Mesenchymal stem cell (in vitro differentiated cells and primary cell): ENCODE data around the gene TAS2R40.
"Not testable (repeated sequence)": the region's sequence is repeated elsewhere in the genome, so short reads cannot be mapped to it uniquely, and the experiment has no call there.

Experiments
- DNase-seq: peaks from one replicate; pipeline ENCODE4 v3.0.0-alpha.2; 2013
- H2AFZ ChIP-seq: one replicate; pipeline ENCODE4 v1.6.1; 2013; ENCODE audit warnings: low read depth, mild to moderate bottlenecking, control low read depth, inconsistent platforms, low read length, moderate library complexity
- H2AK5ac ChIP-seq: 2 replicates; pipeline ENCODE4 v1.6.1; 2013; ENCODE audit warnings: low read length, moderate library complexity, mild to moderate bottlenecking, inconsistent platforms; ENCODE audit not compliant: severe bottlenecking
- H2BK120ac ChIP-seq: one replicate; pipeline ENCODE4 v1.6.1; 2013; ENCODE audit warnings: low read depth, mild to moderate bottlenecking, inconsistent platforms, low read length, moderate library complexity
- H2BK12ac ChIP-seq, 2 experiments: one replicate each; pipeline ENCODE4 v1.6.1; 2013; ENCODE audit warnings: inconsistent platforms in 2 of 2, low read length in 2 of 2, mild to moderate bottlenecking in 2 of 2, moderate library complexity in 2 of 2, control low read depth in 1 of 2
- H2BK15ac ChIP-seq: one replicate; pipeline ENCODE4 v1.6.1; 2013; ENCODE audit warnings: mild to moderate bottlenecking, low read depth, inconsistent platforms; ENCODE audit not compliant: poor library complexity, severe bottlenecking
- H2BK5ac ChIP-seq: 2 replicates; pipeline ENCODE4 v1.6.1; 2013; ENCODE audit warnings: low read depth, mild to moderate bottlenecking, low read length, control low read depth, inconsistent platforms; ENCODE audit not compliant: poor library complexity, severe bottlenecking
- H3K14ac ChIP-seq, 2 experiments: one replicate each; pipeline ENCODE4 v1.6.1; 2013; ENCODE audit warnings: inconsistent platforms in 2 of 2, low read length in 2 of 2, control low read depth in 1 of 2, mild to moderate bottlenecking in 1 of 2, moderate library complexity in 1 of 2
- H3K18ac ChIP-seq, 2 experiments: one replicate each; pipeline ENCODE4 v1.6.1; 2013; ENCODE audit warnings: inconsistent platforms in 2 of 2, low read length in 2 of 2, control low read depth in 1 of 2, low read depth in 1 of 2, mild to moderate bottlenecking in 1 of 2
- H3K23ac ChIP-seq, 2 experiments: one replicate each; pipeline ENCODE4 v1.6.1; 2013; ENCODE audit warnings: inconsistent platforms in 2 of 2, low read length in 2 of 2, mild to moderate bottlenecking in 2 of 2, moderate library complexity in 2 of 2, control low read depth in 1 of 2
- H3K27ac ChIP-seq: 2 replicates; pipeline ENCODE4 v1.5.1; 2013; ENCODE audit warnings: mild to moderate bottlenecking, moderate library complexity, low read length, control low read depth, inconsistent platforms; ENCODE audit not compliant: poor library complexity, severe bottlenecking
- H3K27me3 ChIP-seq, 2 experiments: 2 replicates each; pipeline versions ENCODE4 v1.6.1 to v1.7.0; 2013; ENCODE audit warnings: low read length in 2 of 2, mild to moderate bottlenecking in 2 of 2, moderate library complexity in 2 of 2, control low read depth in 1 of 2, inconsistent platforms in 1 of 2; ENCODE audit not compliant: control insufficient read depth in 1 of 2, insufficient read depth in 1 of 2
- H3K36me3 ChIP-seq, 2 experiments: 2 replicates each; pipeline versions ENCODE4 v1.6.1 to v1.7.0; 2013; ENCODE audit warnings: low read length in 2 of 2, control low read depth in 1 of 2, inconsistent platforms in 1 of 2, low read depth in 1 of 2, mild to moderate bottlenecking in 1 of 2; ENCODE audit not compliant: insufficient read depth in 2 of 2, control insufficient read depth in 1 of 2
- H3K4ac ChIP-seq, 2 experiments: one replicate each; pipeline ENCODE4 v1.6.1; 2013; ENCODE audit warnings: inconsistent platforms in 2 of 2, low read length in 2 of 2, mild to moderate bottlenecking in 2 of 2, moderate library complexity in 2 of 2, control low read depth in 1 of 2, low read depth in 1 of 2
- H3K4me1 ChIP-seq: 2 replicates; pipeline ENCODE4 v1.6.1; 2013; ENCODE audit warnings: low read depth, low read length, control low read depth; ENCODE audit not compliant: control insufficient read depth, insufficient read depth
- H3K4me2 ChIP-seq: 2 replicates; pipeline ENCODE4 v1.6.1; 2013; ENCODE audit warnings: low read length, mild to moderate bottlenecking, inconsistent platforms; ENCODE audit not compliant: poor library complexity, severe bottlenecking
- H3K4me3 ChIP-seq, 2 experiments: 2 replicates each; pipeline versions ENCODE4 v1.5.1 to v1.7.0; 2013; ENCODE audit warnings: low read length in 2 of 2, mild to moderate bottlenecking in 2 of 2, control low read depth in 1 of 2, low read depth in 1 of 2; ENCODE audit not compliant: insufficient read depth in 1 of 2
- H3K79me1 ChIP-seq: replicated peaks from 2 replicates; pipeline ENCODE4 v1.6.1; 2013; ENCODE audit warnings: mild to moderate bottlenecking, control low read depth, low read length, inconsistent platforms; ENCODE audit not compliant: poor library complexity, severe bottlenecking
- H3K9ac ChIP-seq: 2 replicates; pipeline ENCODE4 v1.7.0; 2013; ENCODE audit warnings: mild to moderate bottlenecking, low read length, moderate library complexity
- H3K9me3 ChIP-seq: 2 replicates; pipeline ENCODE4 v1.7.0; 2013; ENCODE audit warnings: mild to moderate bottlenecking, low read length; ENCODE audit not compliant: control insufficient read depth
- H4K8ac ChIP-seq: one replicate; pipeline ENCODE4 v1.6.1; 2013; ENCODE audit warnings: inconsistent platforms, mild to moderate bottlenecking, low read length, moderate library complexity
- H4K91ac ChIP-seq: one replicate; pipeline ENCODE4 v1.6.1; 2013; ENCODE audit warnings: mild to moderate bottlenecking, low read length, inconsistent platforms
- WGBS: methylation state at CpG from one replicate; pipeline ENCODE4 v1.1.7; 2013; ENCODE audit warnings: mixed read lengths; 5-methylcytosine and 5-hydroxymethylcytosine counted together

TAS2R40 gene

DNA sequence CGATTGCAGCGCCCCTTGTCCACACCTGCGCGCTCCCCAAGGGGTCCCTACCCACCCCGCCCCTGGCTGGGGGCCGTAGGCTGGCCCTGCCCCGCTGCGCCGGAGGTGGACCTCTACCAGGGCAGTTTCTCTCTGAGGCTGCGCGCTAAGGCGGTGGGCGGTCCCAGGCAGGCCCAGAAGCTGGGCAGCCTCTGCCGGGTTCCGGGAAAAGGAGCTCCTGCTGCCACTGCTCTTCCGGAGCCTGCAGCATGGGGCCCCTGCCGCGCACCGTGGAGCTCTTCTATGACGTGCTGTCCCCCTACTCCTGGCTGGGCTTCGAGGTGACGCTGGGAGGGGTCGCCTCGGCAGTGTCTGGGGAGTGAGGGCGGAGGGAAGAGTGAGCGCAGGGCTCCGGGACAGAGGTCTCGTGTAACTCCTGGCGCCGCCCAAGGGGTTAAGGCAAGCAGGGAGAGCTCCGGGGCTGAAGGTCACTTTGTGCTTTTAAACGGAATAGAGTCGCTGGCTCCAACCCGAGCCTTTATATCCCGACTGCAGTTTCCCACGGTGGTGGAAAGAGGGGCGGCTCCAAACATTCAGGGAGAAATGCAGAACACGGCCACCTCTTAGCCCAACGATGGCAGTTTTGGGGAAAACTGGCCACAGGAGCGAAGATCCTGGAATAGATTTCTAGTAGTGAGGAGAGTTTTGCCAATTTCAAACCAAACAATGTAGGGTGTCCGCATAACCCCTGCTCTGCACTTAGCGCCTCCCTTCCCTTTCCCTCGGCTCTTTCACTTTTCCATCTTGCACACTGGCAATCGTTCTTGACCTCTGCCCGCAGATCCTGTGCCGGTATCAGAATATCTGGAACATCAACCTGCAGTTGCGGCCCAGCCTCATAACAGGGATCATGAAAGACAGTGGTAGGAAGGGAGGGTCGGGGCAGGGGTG, 41.7 kb downstream of the TAS2R40 start, which contains the start of gene GSTK1:
Gene GSTK1 (plus strand): TSS at position 176 of the 930 bp plus-strand sequence. CDS start 73 bp downstream, at position 249.
- WGBS = 8% methylated on average over 47 of the region's 48 CpGs

DNA sequence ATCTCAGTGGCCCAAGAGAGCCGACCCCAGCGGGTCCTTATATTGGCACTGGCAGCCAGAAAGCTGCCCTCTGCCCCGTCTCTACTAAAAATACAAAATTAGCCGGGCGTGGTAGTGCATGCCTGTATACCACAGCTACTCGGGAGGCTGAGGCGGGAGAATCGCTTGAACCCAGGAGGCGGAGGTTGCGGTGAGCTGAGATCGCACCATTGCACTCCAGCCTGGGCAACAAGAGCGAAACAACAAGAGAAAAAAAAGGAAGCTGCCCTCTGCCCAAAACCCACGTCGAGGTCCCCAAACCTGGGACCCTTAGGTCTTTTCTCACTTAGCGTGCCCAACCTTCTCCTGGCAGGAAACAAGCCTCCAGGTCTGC, 42.3 kb downstream of the TAS2R40 start:
- H2BK12ac ChIP-seq, H2BK5ac ChIP-seq, H2AK5ac ChIP-seq, H4K91ac ChIP-seq, H2AFZ ChIP-seq, H3K9me3 ChIP-seq, H3K14ac ChIP-seq, DNase-seq, H2BK120ac ChIP-seq, H3K27ac ChIP-seq, H3K18ac ChIP-seq, H2BK15ac ChIP-seq, H4K8ac ChIP-seq, H3K27me3 ChIP-seq, H3K23ac ChIP-seq: not testable (repeated sequence)
- Histone ChIP-seq H3K9ac (peak overlapping the region; percentile 95), H3K4ac (peak overlapping the region in 1 of 2 experiments; percentile 79), H3K4me1 (peaks cover 12% of the 10 kb centered on the region), H3K79me1 (peaks cover 22% of the 10 kb centered on the region), H3K4me2 (peak overlapping the region; percentile 73), H3K36me3 (peaks cover 20 to 45% of the 10 kb centered on the region in 2 experiments), H3K4me3 (peak overlapping the region; percentile 69 to 98)
- 93% methylated on average over 15 of the region's 15 CpGs for WGBS

More for the DNA sequence above, 41.7 kb downstream of the TAS2R40 start, which contains the start of gene GSTK1:
- H3K4me2 ChIP-seq = peak within 1 kb of the TSS; percentile 73
- peaks cover 12% of the 10 kb centered on the region for H3K4me1 ChIP-seq
- peak; percentile 79 for DNase-seq
- peaks cover 14 to 39% of the 10 kb centered on the region in 2 experiments for H3K36me3 ChIP-seq
- no peak within 1 kb of the TSS for H2AFZ ChIP-seq
- H3K14ac ChIP-seq = no peak within 1 kb of the TSS
- H4K8ac ChIP-seq = peak within 1 kb of the TSS; percentile 98
- H3K9me3 ChIP-seq = no peaks in the 10 kb centered on the region
- no peak within 1 kb of the TSS for H2BK5ac ChIP-seq
- H3K27me3 ChIP-seq = no peaks in the 10 kb centered on the region
- peak within 1 kb of the TSS; percentile 69 to 98 for H3K4me3 ChIP-seq
- H2AK5ac ChIP-seq = no peak within 1 kb of the TSS
- peak within 1 kb of the TSS; percentile 76 for H2BK15ac ChIP-seq
- H3K79me1 ChIP-seq = peaks cover 22% of the 10 kb centered on the region
- peak within 1 kb of the TSS; percentile 19 to 94 for H3K4ac ChIP-seq
- peak within 1 kb of the TSS; percentile 95 for H3K9ac ChIP-seq
- peak within 1 kb of the TSS in 1 of 2 experiments; percentile 19 for H2BK12ac ChIP-seq
- peak within 1 kb of the TSS; percentile 75 to 93 for H3K18ac ChIP-seq
- H3K23ac ChIP-seq = no peak within 1 kb of the TSS
- peak within 1 kb of the TSS; percentile 95 for H4K91ac ChIP-seq
- H3K27ac ChIP-seq = peak within 1 kb of the TSS; percentile 14
- peak within 1 kb of the TSS; percentile 89 for H2BK120ac ChIP-seq

DNA sequence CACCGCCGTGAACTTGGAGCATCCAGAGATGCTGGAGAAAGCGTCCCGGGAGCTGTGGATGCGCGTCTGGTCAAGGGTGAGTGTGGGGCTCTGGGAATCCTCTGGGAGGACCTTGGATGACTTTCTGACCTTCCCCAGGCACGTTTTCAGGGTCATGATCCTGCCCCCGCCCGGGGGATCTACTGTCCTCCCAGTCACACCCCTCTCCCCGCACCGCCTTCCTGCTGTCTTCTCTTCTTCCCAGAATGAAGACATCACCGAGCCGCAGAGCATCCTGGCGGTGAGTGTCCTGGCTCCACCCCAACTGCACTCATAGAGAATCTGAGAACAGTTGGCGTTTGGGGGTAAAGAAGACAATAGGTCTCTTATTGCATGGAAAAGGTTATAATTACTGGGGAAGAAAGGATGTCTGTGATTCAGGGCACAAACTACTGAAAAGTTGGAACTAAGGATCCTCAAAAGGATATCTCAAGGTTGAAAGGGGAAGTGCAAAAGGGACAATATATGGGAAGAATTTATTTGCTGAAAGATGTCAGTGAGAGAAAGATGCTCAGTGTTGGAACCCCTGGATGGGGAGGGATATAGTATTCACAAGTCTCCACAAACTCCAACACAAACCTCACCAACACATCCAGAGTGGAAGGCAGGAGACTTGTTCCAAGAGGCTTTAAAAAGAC, 43.3 kb downstream of the TAS2R40 start:
- no peak for DNase-seq
- H3K18ac ChIP-seq = no peak overlapping the region
- no peaks in the 10 kb centered on the region for H3K9me3 ChIP-seq
- peaks cover 22% of the 10 kb centered on the region for H3K79me1 ChIP-seq
- no peak overlapping the region for H3K23ac ChIP-seq
- no peak overlapping the region for H3K4ac ChIP-seq
- H3K27ac ChIP-seq = no peak overlapping the region
- H3K36me3 ChIP-seq = peaks cover 22 to 54% of the 10 kb centered on the region in 2 experiments
- H2BK15ac ChIP-seq = no peak overlapping the region
- H3K9ac ChIP-seq = no peak overlapping the region
- H2AFZ ChIP-seq = no peak overlapping the region
- no peak overlapping the region for H3K4me2 ChIP-seq
- no peak overlapping the region for H2BK5ac ChIP-seq
- peaks cover 12% of the 10 kb centered on the region for H3K4me1 ChIP-seq
- peak overlapping the region in 1 of 2 experiments; percentile 98 for H3K4me3 ChIP-seq
- H3K27me3 ChIP-seq = no peaks in the 10 kb centered on the region
- no peak overlapping the region for H2BK120ac ChIP-seq
- WGBS = 89% methylated on average over 13 of the region's 15 CpGs
- H4K8ac ChIP-seq = no peak overlapping the region
- H4K91ac ChIP-seq = no peak overlapping the region
- no peak overlapping the region for H2AK5ac ChIP-seq
- no peak overlapping the region for H2BK12ac ChIP-seq
- H3K14ac ChIP-seq = peak overlapping the region in 1 of 2 experiments; percentile 76

DNA sequence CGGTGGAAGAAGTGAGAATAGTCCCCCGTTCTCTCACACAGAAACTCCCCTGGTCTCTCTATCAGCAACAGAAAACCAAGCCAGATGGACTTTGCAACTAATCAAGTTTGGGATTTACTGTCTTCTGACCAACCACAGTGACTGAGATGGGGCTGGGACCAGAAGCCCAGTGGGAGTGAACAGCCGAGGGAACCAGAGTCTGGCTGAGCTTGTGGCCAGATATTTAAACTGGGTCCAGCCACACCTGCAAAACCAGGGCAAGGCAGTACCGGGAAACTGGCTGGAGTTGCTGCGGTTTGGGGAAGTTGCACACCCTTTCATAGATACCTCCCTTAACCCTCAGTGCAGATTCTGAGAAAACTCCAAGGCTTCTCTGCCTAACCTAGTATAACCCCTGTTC, 47.4 kb downstream of the TAS2R40 start:
- DNase-seq = no peak
- H2BK120ac ChIP-seq = no peak overlapping the region

More for the DNA sequence above, 47.4 kb downstream of the TAS2R40 start:
- Histone ChIP-seq H2BK12ac (no peak overlapping the region), H3K4me3 (no peak overlapping the region), H3K9me3 (no peaks in the 10 kb centered on the region), H3K4me2 (no peak overlapping the region), H4K91ac (no peak overlapping the region), H3K4ac (no peak overlapping the region), H3K27ac (no peak overlapping the region), H3K14ac (no peak overlapping the region), H4K8ac (no peak overlapping the region), H3K79me1 (peaks cover 14% of the 10 kb centered on the region), H3K23ac (no peak overlapping the region), H2AFZ (no peak overlapping the region), H3K4me1 (peaks cover 8% of the 10 kb centered on the region), H2BK15ac (no peak overlapping the region), H3K27me3 (no peaks in the 10 kb centered on the region), H3K36me3 (peaks cover 22 to 54% of the 10 kb centered on the region in 2 experiments), H3K18ac (no peak overlapping the region), H2AK5ac (no peak overlapping the region), H3K9ac (no peak overlapping the region), H2BK5ac (no peak overlapping the region)
- WGBS = 88% methylated on average over 5 of the region's 5 CpGs
